GM23338 (cell line): Measurements from ENCODE around the gene TTC1. TPM values are rescaled to one million over a fixed set of nuclear protein-coding genes. Genes with fewer than 3 reads are reported as not detected.

ENCODE experiments used
- ATAC-seq: fragments of 200-7000 bp; cut with Tn5 transposase; 3 replicates; pipeline ENCODE4 v1.9.1; 2020
- DNase-seq: peaks from one replicate; pipeline ENCODE4 v3.0.0-alpha.2; 2015; ENCODE audit warnings: low spot score
- H2AFZ ChIP-seq: fragments of 200-600 bp; sonication (generic); 2 replicates; pipeline ENCODE4 v1.8.0; 2016; ENCODE audit warnings: antibody characterized with exemption, mild to moderate bottlenecking, moderate library complexity
- H3F3A ChIP-seq: fragments of 200-600 bp; sonication (generic); replicated peaks from 2 replicates; pipeline ENCODE4 v1.8.0; 2017; ENCODE audit warnings: antibody characterized with exemption, mixed run types, low read depth
- H3K27ac ChIP-seq: fragments of 200-600 bp; sonication (generic); 2 replicates; pipeline ENCODE4 v1.6.1; 2016; ENCODE audit warnings: low read depth
- H3K27me3 ChIP-seq: fragments of 200-600 bp; sonication (generic); 2 replicates; pipeline ENCODE4 v1.8.0; 2016; ENCODE audit warnings: mild to moderate bottlenecking, mixed run types, moderate library complexity; ENCODE audit not compliant: insufficient read depth
- H3K36me3 ChIP-seq: fragments of 200-600 bp; sonication (generic); 2 replicates; pipeline ENCODE4 v1.8.0; 2016; ENCODE audit warnings: mild to moderate bottlenecking; ENCODE audit not compliant: insufficient read depth
- H3K4me1 ChIP-seq: fragments of 200-600 bp; sonication (generic); 2 replicates; pipeline ENCODE4 v1.8.0; 2016; ENCODE audit warnings: mild to moderate bottlenecking, moderate library complexity; ENCODE audit not compliant: insufficient read depth
- H3K4me2 ChIP-seq: fragments of 200-600 bp; sonication (generic); 2 replicates; pipeline ENCODE4 v1.7.1; 2017; ENCODE audit warnings: mixed run types
- H3K4me3 ChIP-seq: fragments of 200-600 bp; sonication (generic); 2 replicates; pipeline ENCODE4 v1.6.1; 2016; ENCODE audit warnings: mixed run types
- H3K79me2 ChIP-seq: fragments of 200-600 bp; sonication (generic); replicated peaks from 2 replicates; pipeline ENCODE4 v1.8.0; 2017; ENCODE audit warnings: mild to moderate bottlenecking; ENCODE audit not compliant: insufficient read depth
- H3K9me2 ChIP-seq: fragments of 200-600 bp; sonication (generic); 2 replicates; pipeline ENCODE4 v1.8.0; 2017; ENCODE audit not compliant: insufficient read depth
- H4K20me1 ChIP-seq: fragments of 200-600 bp; sonication (generic); replicated peaks from 2 replicates; pipeline ENCODE4 v1.8.0; 2017; ENCODE audit warnings: mild to moderate bottlenecking; ENCODE audit not compliant: insufficient read depth
- H3K27ac Mint-ChIP-seq: 2 replicates; pipeline ENCODE4 v1.8.0; 2020; ENCODE audit warnings: inconsistent platforms, mild to moderate bottlenecking, moderate library complexity, mixed read lengths
- H3K27me3 Mint-ChIP-seq: 3 replicates; pipeline ENCODE4 v1.8.0; 2022; ENCODE audit warnings: low read depth, mild to moderate bottlenecking, moderate library complexity, mixed read lengths, inconsistent platforms; ENCODE audit not compliant: insufficient read depth, poor library complexity
- H3K36me3 Mint-ChIP-seq: 3 replicates; pipeline ENCODE4 v1.8.0; 2021; ENCODE audit warnings: low read depth, mild to moderate bottlenecking, inconsistent platforms, moderate library complexity, mixed read lengths
- H3K4me1 Mint-ChIP-seq: 3 replicates; pipeline ENCODE4 v1.8.0; 2020; ENCODE audit warnings: mild to moderate bottlenecking, inconsistent platforms, mixed read lengths
- H3K4me3 Mint-ChIP-seq: 3 replicates; pipeline ENCODE4 v1.8.0; 2021; ENCODE audit warnings: moderate library complexity, mild to moderate bottlenecking, inconsistent platforms, mixed read lengths
- H3K9me3 Mint-ChIP-seq: 3 replicates; pipeline ENCODE4 v1.8.0; 2020; ENCODE audit warnings: moderate library complexity, mild to moderate bottlenecking, inconsistent platforms, mixed read lengths
- CREB1 ChIP-seq: fragments of 250-450 bp; sonication (Bioruptor Pico); IDR thresholded peaks from 2 replicates; pipeline ENCODE4 v1.5.0; 2020; ENCODE audit warnings: low read depth, mild to moderate bottlenecking, moderate library complexity
- CTCF ChIP-seq, 2 experiments: fragments of 200-600 bp in 1 of 2; sonication (generic) in 1 of 2; conservative IDR thresholded peaks; 2 replicates each; pipeline versions ENCODE4 v1.5.1 to v1.6.1; 2016 to 2017; ENCODE audit warnings: antibody characterized with exemption in 2 of 2, low read depth in 2 of 2, mild to moderate bottlenecking in 2 of 2, moderate library complexity in 1 of 2
- ETS1 ChIP-seq: IDR thresholded peaks from 2 replicates; pipeline ENCODE4 v1.6.1; 2016; ENCODE audit warnings: antibody characterized with exemption
- EZH2 ChIP-seq: fragments of 200-600 bp; sonication (generic); IDR thresholded peaks from one replicate; pipeline ENCODE4 v1.8.0; 2017; ENCODE audit warnings: antibody characterized with exemption, mild to moderate bottlenecking, low read depth; ENCODE audit not compliant: unreplicated experiment
- EZH2phosphoT487 ChIP-seq: fragments of 200-600 bp; sonication (generic); IDR thresholded peaks from one replicate; pipeline ENCODE4 v1.8.1; 2018; ENCODE audit warnings: antibody characterized with exemption; ENCODE audit not compliant: unreplicated experiment
- NANOG ChIP-seq: IDR thresholded peaks from 2 replicates; pipeline ENCODE4 v1.6.1; 2016; ENCODE audit warnings: antibody characterized with exemption, borderline replicate concordance
- REST ChIP-seq: IDR thresholded peaks from one replicate; pipeline ENCODE4 v1.6.1; 2018; ENCODE audit warnings: antibody characterized with exemption; ENCODE audit not compliant: unreplicated experiment
- ZNF114 ChIP-seq: fragments of 250-450 bp; sonication (Bioruptor Pico); IDR thresholded peaks from 2 replicates; pipeline ENCODE4 v1.5.0; 2020; ENCODE audit warnings: mild to moderate bottlenecking, moderate library complexity
- ZNF331 ChIP-seq: fragments of 250-450 bp; sonication (Bioruptor Pico); IDR thresholded peaks from 2 replicates; pipeline ENCODE4 v1.5.0; 2020; ENCODE audit warnings: low read depth, mild to moderate bottlenecking, moderate library complexity
- polyA plus RNA-seq: library from polyadenylated mRNA; unstranded; fragments of >200 nt; fragmentation: Nextera tagmentation; extraction: Ambion mirVana; gene quantifications from 2 replicates; pipeline ENCODE4 v1.2.1, GENCODE V29; 2016
- total RNA-seq: library from RNA; depleted of rRNA; stranded (reverse); fragments of >200 nt; shearing (Covaris generic); gene quantifications from 2 replicates; pipeline ENCODE4 v1.2.3, GENCODE V29; 2014

The TTC1 gene
- total and polyA plus RNA-seq, 2 experiments from 2014 or later = 48.9 to 131 TPM

- Histone ChIP-seq H3F3A (0 out of 2 replicates have a peak, but pooled peaks cover 3% of the 10 kb centered on the region), H3K4me1 (no peaks in the 10 kb centered on the region), H2AFZ (no peak overlapping the region), H3K4me3 (no peak overlapping the region), H3K36me3 (peaks cover 5% of the 10 kb centered on the region; the same call in 1 of the 2 replicates), H3K79me2 (peaks cover 60% of the 10 kb centered on the region), H3K27ac (no peak overlapping the region), H3K9me2 (no peaks in the 10 kb centered on the region), H3K4me2 (no peak overlapping the region), H4K20me1 (no peaks in the 10 kb centered on the region; the same call in none of the 2 replicates), H3K27me3 (no peaks in the 10 kb centered on the region)
- peaks cover 26% of the 10 kb centered on the region for H3K36me3 Mint-ChIP-seq
- peaks cover 2% of the 10 kb centered on the region for H3K27me3 Mint-ChIP-seq
- no peak overlapping the region for H3K27ac Mint-ChIP-seq
- H3K4me1 Mint-ChIP-seq = peaks cover 8% of the 10 kb centered on the region
- no peak for ATAC-seq
- H3K9me3 Mint-ChIP-seq = no peaks in the 10 kb centered on the region
- no peak overlapping the region for H3K4me3 Mint-ChIP-seq
- no peak for TF ChIP-seq CTCF (conservative IDR thresholded peaks at IDR 0.05; ENCODE audit: low read depth in 2 of 2)
- TF ChIP-seq REST = no peak
- no peak for TF ChIP-seq ZNF114
- TF ChIP-seq EZH2phosphoT487 = no peak
- no peak for TF ChIP-seq NANOG
- TF ChIP-seq EZH2 = no peak
- DNase-seq = no peak
Measured at GRCh38 chr5:160020266-160020770, 11.4 kb downstream of the TTC1 start.

- H3K27me3 Mint-ChIP-seq = peaks cover 2% of the 10 kb centered on the region
- no peak overlapping the region for H2AFZ ChIP-seq
- no peak for TF ChIP-seq EZH2phosphoT487
- no peak for TF ChIP-seq EZH2
- TF ChIP-seq REST = no peak
- no peak for TF ChIP-seq CREB1 (CRISPR knock-in tag)
- no peak for TF ChIP-seq ZNF331 (CRISPR knock-in tag)
- TF ChIP-seq ETS1 = no peak
- H3K27me3 ChIP-seq = no peaks in the 10 kb centered on the region
- peaks cover 26% of the 10 kb centered on the region for H3K36me3 Mint-ChIP-seq
- no peak for ATAC-seq
- H3K27ac ChIP-seq = no peak overlapping the region
- 0 out of 2 replicates have a peak, but pooled peaks cover 3% of the 10 kb centered on the region for H3F3A ChIP-seq
- no peak overlapping the region for H3K4me3 ChIP-seq
- peaks cover 5% of the 10 kb centered on the region; the same call in 1 of the 2 replicates for H3K36me3 ChIP-seq
- H3K9me3 Mint-ChIP-seq = no peaks in the 10 kb centered on the region
- H3K4me1 Mint-ChIP-seq = peaks cover 8% of the 10 kb centered on the region
- no peak overlapping the region for H3K27ac Mint-ChIP-seq
- no peak overlapping the region for H3K4me2 ChIP-seq
- H3K79me2 ChIP-seq = peaks cover 67% of the 10 kb centered on the region
- no peaks in the 10 kb centered on the region for H3K9me2 ChIP-seq
- no peak for DNase-seq
- no peaks in the 10 kb centered on the region for H3K4me1 ChIP-seq
- H3K4me3 Mint-ChIP-seq = no peak overlapping the region
- H4K20me1 ChIP-seq = no peaks in the 10 kb centered on the region; the same call in none of the 2 replicates
Measured at GRCh38 chr5:160020964-160021363, 12.0 kb downstream of the TTC1 start.
